Measurements from ENCODE around the gene R3HDM1. TPM values are rescaled to one million over a fixed set of nuclear protein-coding genes. Genes with fewer than 3 reads are reported as not detected.
"Not testable (repeated sequence)": the region's sequence is repeated elsewhere in the genome, so short reads cannot be mapped to it uniquely, and the experiment has no call there.

The R3HDM1 gene
- total RNA-seq (2014; rRNA removed; shearing (Covaris generic)), result 52.5 and 56.0 TPM in 2 replicates

DNA sequence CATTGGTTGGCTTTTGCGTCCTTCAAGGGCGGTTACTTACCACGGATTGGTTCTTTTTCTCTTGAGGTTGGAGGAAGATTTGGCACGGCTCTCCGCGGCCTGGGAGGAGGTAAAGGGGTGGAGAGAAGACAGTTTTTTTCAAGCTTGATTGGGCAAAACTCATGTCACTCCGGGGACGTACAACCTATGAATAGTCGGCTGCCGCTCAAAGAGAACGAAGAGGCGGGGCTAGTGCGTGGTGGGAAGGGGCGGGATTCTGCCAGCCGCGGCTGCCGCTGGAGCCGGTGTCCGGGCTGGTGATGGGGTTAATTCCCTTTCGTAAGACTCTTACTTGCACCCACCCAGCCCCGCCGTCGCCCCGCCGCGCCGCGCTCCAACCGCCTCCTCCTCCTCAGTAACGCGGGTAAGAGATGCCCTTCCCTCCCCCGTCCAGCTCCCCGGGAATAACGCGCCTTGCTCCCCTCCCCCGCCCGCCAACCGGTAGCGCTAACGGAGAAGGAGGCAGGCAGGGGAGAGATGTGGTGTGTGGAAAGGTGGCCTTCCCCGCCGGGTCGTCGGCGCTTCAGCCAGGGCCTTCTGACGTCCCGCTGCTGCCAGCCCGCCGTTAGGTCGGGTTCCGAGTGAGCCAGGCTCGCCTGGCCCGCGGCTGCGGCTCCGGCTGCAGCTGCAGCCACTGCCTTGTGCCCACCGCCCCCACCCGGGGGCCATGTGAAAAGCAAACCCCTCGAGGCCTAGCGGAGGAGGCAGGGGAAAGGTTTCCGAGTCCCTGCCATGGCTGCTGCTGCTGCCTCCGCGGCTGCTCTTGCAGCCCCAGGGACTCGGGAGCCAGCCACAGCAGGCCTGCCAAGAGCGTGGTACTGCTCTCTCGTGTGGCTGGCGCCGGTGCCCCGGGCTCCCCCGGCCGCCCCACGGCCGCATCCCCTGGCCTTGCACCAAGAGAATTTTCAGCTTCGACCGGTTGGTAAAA, at the start of gene R3HDM1:
Gene R3HDM1 (plus strand): TSS at position 254 of the 967 bp plus-strand sequence. CDS start 73,362 bp downstream, outside the sequence.
- H3K36me3 ChIP-seq, result no peaks in the 10 kb centered on the region; the same call in 1 of the 2 replicates
- no peaks in the 10 kb centered on the region for H3K4me1 ChIP-seq
- peak within 1 kb of the TSS; percentile 77 for H3K4me3 ChIP-seq
- H3K27me3 ChIP-seq, result no peaks in the 10 kb centered on the region
- peak within 1 kb of the TSS; percentile 92 for H3K27ac ChIP-seq
- peak; percentile 99 to 100 for DNase-seq
- no peaks in the 10 kb centered on the region for H3K9me3 ChIP-seq (replicated peaks)

GRCh38 chr2:135485441-135485840, 45.8 kb upstream of the R3HDM1 start:
- no peaks in the 10 kb centered on the region for H3K4me1 ChIP-seq
- peaks cover 3% of the 10 kb centered on the region for H3K9me3 ChIP-seq (replicated peaks)
- H3K27ac ChIP-seq, result no peak overlapping the region
- DNase-seq, result no peak
- H3K36me3 ChIP-seq, result peaks cover 12% of the 10 kb centered on the region
- H3K27me3 ChIP-seq, result no peaks in the 10 kb centered on the region
- H3K4me3 ChIP-seq, result no peak overlapping the region

DNA sequence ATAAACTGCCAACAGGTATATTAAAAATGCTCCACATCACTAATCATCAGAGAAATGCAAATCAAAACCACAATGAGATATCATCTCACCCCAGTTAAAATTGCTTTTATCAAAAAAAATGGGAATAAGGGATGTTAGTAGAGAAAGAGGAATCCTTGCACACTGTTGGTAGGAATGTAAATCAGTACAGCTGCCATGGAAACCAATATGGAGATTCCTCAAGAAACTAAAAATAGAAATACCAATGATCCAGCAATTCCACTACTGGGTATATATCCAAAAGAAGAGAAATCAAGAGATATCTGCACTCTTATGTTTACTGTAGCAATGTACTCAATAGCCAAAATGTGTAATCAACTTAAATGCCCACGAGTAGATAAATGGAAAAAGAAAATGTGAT, 40.9 kb upstream of the R3HDM1 start:
- Histone ChIP-seq H3K27me3 (no peaks in the 10 kb centered on the region), H3K36me3 (peaks cover 9% of the 10 kb centered on the region), H3K9me3 (replicated peaks) (no peaks in the 10 kb centered on the region; the same call in none of the 2 replicates), H3K27ac (no peak overlapping the region), H3K4me3 (no peak overlapping the region), H3K4me1 (no peaks in the 10 kb centered on the region)
- no peak for DNase-seq

DNA sequence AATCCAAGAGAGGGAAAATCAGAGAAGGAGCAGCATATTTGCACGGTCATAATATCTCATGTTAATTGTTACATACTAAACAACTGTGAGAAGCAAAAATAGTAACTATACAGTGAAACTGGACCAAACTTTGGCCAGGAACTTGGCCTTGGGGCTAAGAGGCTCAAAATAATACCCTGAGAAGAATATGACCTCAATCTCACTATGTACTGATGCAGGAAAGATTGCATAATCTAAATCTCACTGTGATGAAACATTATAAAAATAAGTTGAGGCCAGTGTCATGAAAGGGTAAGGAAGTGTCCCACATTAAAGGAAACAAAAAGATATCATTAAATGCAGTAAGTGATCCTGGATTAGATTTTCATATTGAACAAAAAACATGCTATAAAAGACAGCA, 36.8 kb upstream of the R3HDM1 start:
- no peaks in the 10 kb centered on the region for H3K4me1 ChIP-seq
- no peak overlapping the region for H3K27ac ChIP-seq
- no peak for DNase-seq
- H3K36me3 ChIP-seq, result peaks cover 9% of the 10 kb centered on the region
- H3K9me3 ChIP-seq (replicated peaks), result peaks cover 7% of the 10 kb centered on the region
- H3K27me3 ChIP-seq, result no peaks in the 10 kb centered on the region
- H3K4me3 ChIP-seq, result no peak overlapping the region

- H3K4me1 ChIP-seq, result no peaks in the 10 kb centered on the region
- peaks cover 10% of the 10 kb centered on the region for H3K36me3 ChIP-seq
- no peak overlapping the region for H3K4me3 ChIP-seq
- no peak for DNase-seq
- H3K27ac ChIP-seq, result no peak overlapping the region
- no peaks in the 10 kb centered on the region for H3K27me3 ChIP-seq
- peaks cover 7% of the 10 kb centered on the region for H3K9me3 ChIP-seq (replicated peaks)
These were observed 36.4 kb upstream of the R3HDM1 start for GRCh38 chr2:135494917-135495316.

- H3K36me3 ChIP-seq, result peaks cover 16% of the 10 kb centered on the region
- not testable (repeated sequence) for H3K4me1 ChIP-seq; H3K9me3 ChIP-seq (replicated peaks); H3K4me3 ChIP-seq; H3K27me3 ChIP-seq; H3K27ac ChIP-seq
- peak in 1 of 2 experiments; percentile 12 for DNase-seq
These were observed 32.7 kb upstream of the R3HDM1 start for GRCh38 chr2:135498588-135498987.

DNA sequence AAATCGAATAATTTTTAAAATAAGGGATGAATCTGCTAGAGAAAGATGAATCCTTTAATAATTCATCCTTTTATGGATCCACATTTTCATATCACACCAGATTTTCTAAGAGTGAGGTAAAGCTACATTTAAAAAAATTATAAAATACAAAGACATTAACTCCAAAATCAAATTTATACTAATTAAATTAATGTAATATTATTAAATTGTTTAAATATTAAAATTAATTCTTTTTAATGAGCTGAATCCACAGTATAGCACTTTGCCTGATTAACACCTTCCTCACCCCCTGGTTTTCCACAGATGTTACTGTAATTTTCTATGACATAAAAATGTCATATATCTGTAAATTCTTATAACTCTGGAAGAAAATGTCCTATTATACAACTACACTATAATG, 26.5 kb upstream of the R3HDM1 start:
- Histone ChIP-seq H3K4me3 (no peak overlapping the region), H3K27me3 (no peaks in the 10 kb centered on the region), H3K27ac (no peak overlapping the region), H3K4me1 (no peaks in the 10 kb centered on the region), H3K9me3 (replicated peaks) (no peaks in the 10 kb centered on the region), H3K36me3 (peaks cover 11% of the 10 kb centered on the region; the same call in 1 of the 2 replicates)
- DNase-seq, result no peak

- no peak for DNase-seq
- Histone ChIP-seq H3K27ac (no peak overlapping the region), H3K36me3 (peaks cover 11% of the 10 kb centered on the region), H3K9me3 (replicated peaks) (peaks cover 11% of the 10 kb centered on the region), H3K27me3 (no peaks in the 10 kb centered on the region), H3K4me1 (no peaks in the 10 kb centered on the region), H3K4me3 (no peak overlapping the region)
These were observed 20.7 kb upstream of the R3HDM1 start for GRCh38 chr2:135510577-135510976.

DNA sequence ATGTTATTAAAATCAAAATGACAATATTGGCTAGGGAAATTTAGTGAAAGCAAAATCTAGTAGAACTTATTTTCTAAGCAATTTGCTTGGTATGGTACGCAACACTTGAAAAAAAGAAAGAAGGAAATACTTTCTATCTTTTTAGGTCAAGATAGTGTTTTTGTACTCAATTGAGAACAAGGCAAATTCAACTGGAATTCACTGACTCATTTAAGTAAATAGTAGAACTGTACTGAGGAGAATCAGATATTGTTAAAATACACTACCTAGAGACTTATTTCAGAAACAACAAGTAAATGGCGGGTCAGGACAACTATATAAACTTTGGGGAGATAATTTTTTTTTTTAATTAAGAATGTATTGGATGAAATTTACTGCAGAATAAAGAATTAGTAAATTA, 19.2 kb upstream of the R3HDM1 start:
- Histone ChIP-seq H3K4me3 (no peak overlapping the region), H3K9me3 (replicated peaks) (peaks cover 23% of the 10 kb centered on the region), H3K36me3 (peaks cover 14% of the 10 kb centered on the region), H3K27ac (no peak overlapping the region), H3K27me3 (no peaks in the 10 kb centered on the region), H3K4me1 (no peaks in the 10 kb centered on the region)
- DNase-seq, result no peak

GRCh38 chr2:135525786-135526185, 5.5 kb upstream of the R3HDM1 start:
- no peaks in the 10 kb centered on the region for H3K4me1 ChIP-seq
- no peak overlapping the region for H3K4me3 ChIP-seq
- H3K27me3 ChIP-seq, result no peaks in the 10 kb centered on the region
- no peak for DNase-seq
- no peaks in the 10 kb centered on the region for H3K9me3 ChIP-seq (replicated peaks)
- no peak overlapping the region for H3K27ac ChIP-seq
- peaks cover 11% of the 10 kb centered on the region for H3K36me3 ChIP-seq

DNA sequence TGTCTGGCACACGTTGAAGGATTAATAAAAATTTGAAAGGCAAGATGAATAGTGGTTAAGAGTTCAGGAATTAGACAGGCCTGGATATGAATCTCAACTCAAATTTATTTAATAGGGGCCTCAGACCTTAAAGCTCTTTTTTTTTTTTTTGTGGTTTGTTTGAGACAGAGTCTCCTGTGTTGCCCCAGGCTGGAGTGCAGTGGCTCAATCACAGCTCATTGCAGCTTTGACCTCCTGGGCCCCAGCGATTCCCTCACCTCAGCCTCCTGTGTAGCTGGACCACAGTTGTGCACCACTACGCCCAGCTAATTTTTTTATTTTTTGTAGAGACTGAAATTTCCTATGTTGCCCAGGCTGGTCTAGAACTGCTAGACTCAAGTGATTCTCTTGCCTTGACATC, 3.3 kb upstream of the R3HDM1 start:
- DNase-seq, result no peak
- Histone ChIP-seq H3K4me3 (no peak overlapping the region), H3K27ac (no peak overlapping the region), H3K36me3 (peaks cover 2% of the 10 kb centered on the region; the same call in 1 of the 2 replicates), H3K9me3 (replicated peaks) (no peaks in the 10 kb centered on the region), H3K27me3 (no peaks in the 10 kb centered on the region), H3K4me1 (no peaks in the 10 kb centered on the region)

GRCh38 chr2:135530313-135531230, 712 bp upstream of the R3HDM1 start, which contains the start of gene ZRANB3:
Gene ZRANB3 (minus strand): TSS chr2:135531218.
- Histone ChIP-seq H3K27ac (peak within 1 kb of the TSS; percentile 92), H3K4me1 (no peaks in the 10 kb centered on the region), H3K36me3 (no peaks in the 10 kb centered on the region; the same call in 1 of the 2 replicates), H3K27me3 (no peaks in the 10 kb centered on the region), H3K9me3 (replicated peaks) (no peaks in the 10 kb centered on the region), H3K4me3 (peak within 1 kb of the TSS; percentile 77)
- peak; percentile 97 to 99 for DNase-seq

GRCh38 chr2:135532581-135532980, 1.3 kb downstream of the R3HDM1 start:
- DNase-seq, result no peak
- Histone ChIP-seq H3K27ac (no peak overlapping the region; the same call in 1 of the 2 replicates), H3K9me3 (replicated peaks) (no peaks in the 10 kb centered on the region), H3K36me3 (no peaks in the 10 kb centered on the region; the same call in 1 of the 2 replicates), H3K4me3 (peak overlapping the region; percentile 77), H3K4me1 (no peaks in the 10 kb centered on the region), H3K27me3 (no peaks in the 10 kb centered on the region)

- DNase-seq; H3K27ac ChIP-seq; H3K4me1 ChIP-seq; H3K36me3 ChIP-seq; H3K9me3 ChIP-seq (replicated peaks); H3K27me3 ChIP-seq; H3K4me3 ChIP-seq: not testable (repeated sequence)
These were observed 2.3 kb downstream of the R3HDM1 start for GRCh38 chr2:135533545-135533944.

Data from SJCRH30 (cell line).